ENCODE measurements around the gene TNIK.

- TF ChIP-seq CTCF (conservative IDR thresholded peaks at IDR 0.05; ENCODE audit: low read depth, low read length) (no peak), EZH2 (IDR thresholded peaks at IDR 0.05; ENCODE audit: low read length, unreplicated experiment) (no peak), EZH2phosphoT487 (IDR thresholded peaks at IDR 0.05; ENCODE audit: borderline replicate concordance, low read length) (no peak)
These were observed 4.3 kb upstream of the TNIK start for GRCh38 chr3:171464462-171464861.
